HK-2 (cell line): ENCODE data around the gene CCR9.
"Not testable (repeated sequence)": the region's sequence is repeated elsewhere in the genome, so short reads cannot be mapped to it uniquely, and the experiment has no call there.

ENCODE experiments used
- DNase-seq: peaks from one replicate; pipeline ENCODE4 v3.0.0-alpha.2; 2018; ENCODE audit not compliant: unreplicated experiment

CCR9 gene, protein sequence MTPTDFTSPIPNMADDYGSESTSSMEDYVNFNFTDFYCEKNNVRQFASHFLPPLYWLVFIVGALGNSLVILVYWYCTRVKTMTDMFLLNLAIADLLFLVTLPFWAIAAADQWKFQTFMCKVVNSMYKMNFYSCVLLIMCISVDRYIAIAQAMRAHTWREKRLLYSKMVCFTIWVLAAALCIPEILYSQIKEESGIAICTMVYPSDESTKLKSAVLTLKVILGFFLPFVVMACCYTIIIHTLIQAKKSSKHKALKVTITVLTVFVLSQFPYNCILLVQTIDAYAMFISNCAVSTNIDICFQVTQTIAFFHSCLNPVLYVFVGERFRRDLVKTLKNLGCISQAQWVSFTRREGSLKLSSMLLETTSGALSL

DNA sequence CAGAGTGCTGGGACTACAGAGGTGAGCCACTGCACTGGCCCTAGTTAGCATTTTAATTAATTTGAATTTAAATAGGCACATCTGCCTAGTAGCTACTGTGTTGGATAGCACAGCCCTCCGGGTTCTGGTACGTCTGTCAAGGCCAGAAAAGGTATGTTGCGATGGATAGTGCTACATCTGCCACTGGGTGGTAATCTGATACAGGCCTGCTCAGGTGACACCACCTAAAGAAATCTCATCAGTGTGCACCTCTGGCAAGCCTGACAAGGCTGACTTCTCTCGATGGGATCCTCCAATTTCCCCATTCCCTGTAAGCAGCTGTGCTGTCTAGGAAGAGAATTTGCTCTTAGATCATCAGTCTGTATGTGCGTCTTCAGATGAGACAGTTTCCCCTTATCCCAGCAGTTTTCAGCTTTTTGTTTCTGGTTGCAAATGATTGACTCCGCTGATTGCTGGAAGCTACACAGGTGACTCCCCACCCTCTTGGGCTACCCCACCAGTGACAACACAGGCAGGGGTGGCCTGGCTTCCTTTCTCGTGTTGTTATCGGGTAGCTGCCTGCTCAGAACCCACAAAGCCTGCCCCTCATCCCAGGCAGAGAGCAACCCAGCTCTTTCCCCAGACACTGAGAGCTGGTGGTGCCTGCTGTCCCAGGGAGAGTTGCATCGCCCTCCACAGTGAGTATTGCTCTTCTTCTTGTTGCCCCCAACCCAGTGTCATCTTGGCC is at the start of gene CCR9:
CCR9 (plus strand) TSS at position 565 of the 727 bp plus-strand sequence. CDS start 8,391 bp downstream, outside the sequence.
- DNase-seq: no peak

DNA sequence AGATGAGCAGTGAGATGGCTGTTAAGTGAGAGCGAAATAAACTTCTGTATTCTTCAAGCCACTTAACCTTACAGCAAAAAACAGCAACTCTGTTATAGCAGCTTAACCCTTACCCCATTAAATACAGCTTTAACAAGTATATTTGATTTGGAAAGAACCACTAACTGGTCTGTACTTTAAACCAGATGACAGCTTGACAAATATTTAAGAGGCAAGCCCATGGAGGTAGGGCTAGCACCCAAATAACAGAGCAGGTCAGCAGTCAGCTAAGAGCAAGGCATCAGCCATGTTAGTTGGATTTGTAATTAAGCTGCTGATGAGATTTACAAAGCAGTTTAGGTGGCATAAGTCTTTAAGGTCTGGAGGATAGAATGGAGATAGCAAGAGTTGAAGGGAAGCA is 47.9 kb upstream of the CCR9 start:
- no peak for DNase-seq

GRCh38 chr3:45841420-45841756 is 45.0 kb upstream of the CCR9 start:
- peak; percentile 9 for DNase-seq

DNA sequence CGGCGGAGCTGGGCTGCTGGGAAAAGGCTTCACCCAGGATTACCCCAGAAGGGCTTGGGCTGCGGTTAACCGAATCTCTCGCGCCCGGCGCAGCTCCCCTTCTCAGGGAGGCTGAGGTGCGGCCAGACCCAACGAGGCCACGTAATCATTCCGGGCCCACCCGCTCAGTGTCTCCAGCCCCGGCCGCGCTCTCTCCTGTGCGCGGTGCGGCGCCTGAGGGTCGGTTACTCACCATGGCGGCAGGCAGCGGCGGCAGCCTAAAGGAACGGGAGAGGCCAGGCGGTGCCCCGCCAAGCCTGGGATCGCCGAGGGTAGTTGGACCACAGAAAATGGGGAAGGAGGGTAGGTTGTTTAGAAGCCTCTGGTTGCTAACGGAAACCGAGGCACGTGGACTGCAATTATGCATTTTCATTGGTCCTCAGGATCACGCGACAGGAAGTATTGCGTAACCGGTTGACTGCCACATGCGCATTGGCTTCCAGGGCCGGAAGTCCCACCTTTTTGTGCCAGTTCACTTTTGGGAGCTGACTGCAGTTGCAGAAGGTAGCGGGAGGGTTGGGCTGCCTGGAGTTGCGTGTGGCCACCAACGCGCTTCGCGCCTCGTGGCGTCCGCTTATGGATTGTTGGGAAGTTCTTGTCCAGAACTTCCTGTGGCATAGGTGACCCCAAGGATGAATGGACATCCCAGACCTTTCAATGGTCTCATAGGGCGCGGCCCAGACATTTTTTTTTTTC is 44.4 kb upstream of the CCR9 start, which contains the start of gene LZTFL1:
LZTFL1 (minus strand) TSS at position 363 of the 735 bp plus-strand sequence; CDS start at position 235, 128 bp downstream.
- peak; percentile 85 for DNase-seq

- DNase-seq: no peak
Observed at GRCh38 chr3:45842851-45843625, 43.3 kb upstream of the CCR9 start.

GRCh38 chr3:45844616-45845015 is 41.7 kb upstream of the CCR9 start:
- no peak for DNase-seq

DNA sequence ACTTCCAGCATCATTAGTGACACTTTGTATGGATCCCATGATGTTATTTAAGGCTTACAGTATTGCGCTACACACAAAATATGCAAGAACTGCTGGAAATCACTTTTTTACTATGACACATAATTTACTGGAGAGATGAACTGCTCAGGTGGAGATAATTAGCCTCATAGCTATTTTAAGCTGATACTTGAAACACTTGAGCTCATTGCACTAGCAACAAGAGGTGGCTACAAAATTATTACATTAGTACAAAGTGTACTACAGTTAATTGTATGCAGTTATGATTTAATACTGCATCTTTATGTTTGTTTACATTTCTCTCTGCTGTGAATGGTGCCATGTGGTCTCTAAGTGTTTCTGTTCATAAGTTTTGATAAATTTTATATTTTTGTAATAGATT is 38.0 kb upstream of the CCR9 start:
- no peak for DNase-seq

DNA sequence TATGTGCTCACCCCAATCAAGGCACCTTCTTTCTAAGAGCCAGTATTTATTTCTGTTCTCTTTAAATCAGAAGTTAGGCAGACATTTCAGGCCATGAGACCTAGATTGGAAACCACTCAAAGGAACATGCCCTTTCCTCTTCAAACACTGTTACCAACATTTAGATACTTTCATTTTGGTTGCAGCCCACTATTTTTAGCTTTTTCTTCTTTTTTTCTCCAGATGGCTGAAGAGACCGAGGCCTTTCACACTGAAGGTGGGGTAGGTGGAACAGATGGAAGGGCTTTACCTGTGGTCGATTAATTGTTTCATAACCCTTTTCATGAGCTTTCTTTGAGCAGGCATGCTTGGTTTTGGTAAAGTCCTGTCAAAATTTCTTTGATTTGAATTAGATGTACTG is 33.5 kb upstream of the CCR9 start:
- DNase-seq: no peak

- DNase-seq: not testable (repeated sequence)
Observed at GRCh38 chr3:45856323-45856722, 30.0 kb upstream of the CCR9 start.

DNA sequence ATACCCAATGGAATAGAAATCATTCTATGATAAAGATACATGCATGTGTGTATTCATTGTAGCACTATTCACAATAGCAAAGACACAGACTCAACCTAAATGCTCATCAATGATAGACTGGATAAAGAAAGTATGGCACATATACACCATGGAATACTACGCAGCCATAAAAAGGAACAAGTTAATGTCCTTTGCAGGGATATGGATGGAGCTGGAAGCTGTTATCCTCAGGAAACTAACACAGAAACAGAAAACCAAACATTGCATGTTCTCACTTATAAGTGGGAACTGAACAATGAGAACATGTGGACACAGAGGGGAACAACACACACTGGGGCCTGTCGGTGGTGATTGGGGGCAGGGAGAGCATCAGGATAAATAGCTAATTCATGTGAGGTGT is 29.3 kb upstream of the CCR9 start:
- not testable (repeated sequence) for DNase-seq

GRCh38 chr3:45858809-45859543 is 27.4 kb upstream of the CCR9 start:
- DNase-seq: no peak

DNA sequence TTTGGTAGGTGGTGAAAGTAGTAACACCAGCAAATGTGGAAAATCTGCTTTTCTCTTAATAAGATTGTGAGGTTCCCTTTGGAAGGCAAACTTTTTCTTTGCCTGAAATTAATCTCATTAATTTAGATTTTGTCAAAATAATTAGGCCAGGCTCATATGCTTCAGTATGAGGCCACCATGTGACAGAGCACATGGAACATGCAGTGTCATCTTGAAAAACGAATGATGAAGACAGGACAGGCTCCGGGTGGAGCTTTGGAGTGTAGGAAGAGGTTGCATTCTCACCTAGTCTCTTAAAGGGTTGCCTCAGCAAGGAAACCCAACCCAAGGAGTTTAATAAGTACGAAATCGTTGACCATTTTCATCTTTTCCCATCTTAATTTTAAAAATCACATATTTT is 25.9 kb upstream of the CCR9 start:
- no peak for DNase-seq

- DNase-seq: no peak
Observed at GRCh38 chr3:45861043-45861719, 25.2 kb upstream of the CCR9 start.

DNA sequence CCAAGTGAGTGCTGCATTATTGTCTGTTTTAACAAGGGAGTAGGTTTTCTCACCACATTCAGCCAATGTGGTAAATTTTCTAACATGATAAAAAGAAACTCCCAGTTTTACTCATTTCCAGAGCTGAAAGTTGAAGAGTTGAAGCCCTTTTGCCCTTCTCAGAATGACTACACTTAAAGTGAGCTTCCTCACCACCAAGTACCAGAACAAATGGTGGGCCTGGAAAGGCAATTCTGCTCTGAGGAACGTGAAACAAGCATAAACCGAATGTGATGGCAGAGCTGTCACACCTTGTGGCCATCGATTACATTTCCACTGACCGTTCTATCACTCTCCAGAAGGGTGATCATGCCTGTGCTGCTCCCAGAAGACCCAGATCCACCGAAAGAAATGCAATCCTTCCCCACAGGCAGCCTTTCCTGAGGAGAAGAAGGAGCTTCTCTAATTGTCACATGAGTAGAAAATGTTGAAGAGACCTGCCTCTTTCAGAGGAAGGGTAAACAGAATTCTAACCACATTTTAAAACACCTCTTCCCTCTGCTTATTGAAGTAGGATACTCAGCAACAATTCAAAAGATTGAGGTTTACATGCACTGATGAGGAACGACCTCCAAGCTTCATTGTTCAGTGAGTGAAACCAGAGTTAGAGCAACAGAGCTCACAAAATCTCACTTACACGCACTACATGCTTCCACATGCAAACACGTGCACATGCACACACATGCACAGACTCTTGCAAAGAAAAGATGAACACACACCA is 21.4 kb upstream of the CCR9 start:
- DNase-seq: no peak

DNA sequence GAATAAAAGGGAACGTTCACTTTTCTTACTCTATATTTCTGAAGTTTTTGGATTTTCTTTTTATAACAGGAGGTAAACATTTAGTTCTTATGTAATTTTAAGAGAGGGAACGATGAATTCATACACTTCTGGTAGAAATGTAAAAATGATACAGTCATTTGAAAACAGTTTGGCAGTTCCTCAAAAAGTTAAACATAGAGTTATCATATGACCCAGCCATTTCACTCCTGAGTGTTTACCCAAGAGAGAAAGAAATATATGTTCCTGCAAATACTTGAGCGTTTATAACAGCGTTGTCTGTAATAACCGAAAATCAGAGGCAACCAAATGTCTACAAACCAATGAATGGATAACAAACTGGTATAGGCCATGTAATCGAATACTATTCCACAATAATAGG is 20.8 kb upstream of the CCR9 start:
- DNase-seq: no peak

DNA sequence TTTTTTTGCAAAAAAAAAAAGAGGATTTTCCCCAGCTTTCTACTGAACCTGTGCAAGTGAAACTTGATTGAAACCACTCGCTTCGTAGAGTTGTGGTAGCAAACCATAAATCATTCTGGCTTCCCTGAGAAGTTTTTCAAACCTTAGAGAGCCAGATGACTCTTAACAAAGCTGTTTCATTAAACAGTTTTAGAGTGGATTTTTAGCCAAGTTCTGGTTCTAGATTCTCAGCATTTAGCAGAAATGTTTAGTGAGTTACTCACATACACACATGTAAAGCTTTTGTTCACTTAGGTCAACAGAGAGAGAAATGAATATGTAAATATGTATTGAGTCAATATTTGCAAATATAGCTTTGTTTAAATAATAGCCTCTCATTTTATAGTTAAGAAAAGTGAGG is 18.1 kb upstream of the CCR9 start:
- no peak for DNase-seq

DNA sequence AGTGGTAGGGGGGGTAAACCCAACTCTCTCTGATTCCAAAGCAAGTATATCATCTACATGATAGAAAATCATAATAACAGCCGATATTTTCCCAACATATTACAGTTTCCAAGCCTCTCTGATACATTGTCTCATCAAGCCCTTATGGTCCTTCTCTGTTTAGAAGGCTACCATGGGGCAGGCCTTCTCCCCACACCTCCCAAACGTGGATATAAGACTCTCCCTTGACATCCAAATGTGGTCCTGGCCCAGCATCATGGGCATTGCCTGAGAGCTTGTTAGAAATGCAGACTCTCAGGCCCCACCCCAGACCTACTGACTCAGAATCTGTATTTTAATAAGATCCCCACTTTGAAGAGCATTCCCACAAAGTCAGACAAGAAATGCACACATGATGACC is 17.7 kb upstream of the CCR9 start:
- DNase-seq: no peak

DNA sequence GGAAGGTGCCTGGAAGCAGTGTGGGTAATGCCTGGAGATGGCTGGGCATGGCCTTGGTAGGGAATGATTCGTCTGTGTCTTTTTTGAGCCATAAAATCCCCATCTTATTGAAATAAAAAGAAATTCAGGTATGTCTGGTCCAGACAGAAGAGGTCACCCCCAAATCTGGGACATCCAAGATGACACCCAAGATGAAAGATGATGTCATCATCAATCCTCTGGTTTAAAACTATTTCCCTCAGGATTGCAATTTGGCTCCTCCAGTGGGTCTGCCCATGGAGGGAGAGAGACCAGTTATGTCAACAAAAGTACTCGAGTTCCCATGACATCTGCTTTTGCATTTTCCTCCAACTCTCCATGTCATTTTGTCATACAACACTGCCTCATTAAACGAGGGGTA is 16.7 kb upstream of the CCR9 start:
- DNase-seq: no peak

- DNase-seq: no peak
Observed at GRCh38 chr3:45870099-45870498, 16.2 kb upstream of the CCR9 start.

DNA sequence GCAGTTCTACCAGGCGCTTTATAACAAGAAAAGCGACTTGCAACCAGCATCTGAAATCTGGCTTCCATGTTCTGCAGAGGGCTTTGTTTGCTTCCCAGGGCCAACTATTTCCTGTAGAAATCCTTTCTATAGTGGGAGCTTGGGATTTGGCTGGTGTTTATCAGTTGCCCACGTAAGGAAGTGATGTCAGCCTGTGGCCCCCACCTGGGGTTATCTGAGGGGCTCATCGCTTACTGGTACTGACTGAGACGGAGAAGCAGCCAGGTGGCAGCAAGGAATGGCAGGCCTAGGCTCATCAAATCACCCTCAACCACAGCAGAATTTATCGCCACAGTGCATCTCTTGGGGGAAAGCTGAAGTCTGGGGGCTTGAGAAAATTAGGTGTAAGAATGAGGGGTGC is 14.6 kb upstream of the CCR9 start:
- DNase-seq: no peak
